GM12878 (cell line): ENCODE measurements around the gene CEP83. TPM values are rescaled to one million over a fixed set of nuclear protein-coding genes. Genes with fewer than 3 reads are reported as not detected.

ENCODE experiments used
- ATAC-seq: fragments of 200-7000 bp; cut with Tn5 transposase; 3 replicates; pipeline ENCODE4 v1.9.1; 2020; ENCODE audit warnings: mild to moderate bottlenecking, moderate library complexity
- BruUV-seq: library from RNA; stranded (reverse); fragments of 400-500 nt; replicated peaks from 2 replicates; lab custom pipeline; 2021; lab: Mats Ljungman, UMichigan
- CTCF ChIA-PET: fragments of 300-600 bp; sonication (Branson Sonifier 250); formaldehyde crosslinking; extraction: SDS; loops from one replicate; lab custom pipeline; 2021; ENCODE audit warnings: inconsistent platforms; lab: Yijun Ruan, JAX
- POLR2A ChIA-PET: fragments of 350-600 bp; formaldehyde crosslinking; extraction: SDS; loops from one replicate; lab custom pipeline; 2021; ENCODE audit warnings: inconsistent platforms; lab: Charles Lee
- RAD21 ChIA-PET: fragments of 300-600 bp; sonication (Branson Sonifier 250); formaldehyde crosslinking; loops from one replicate; lab custom pipeline; 2023; ENCODE audit warnings: antibody characterized with exemption; ENCODE audit not compliant: unreplicated experiment; lab: Charles Lee
- SMC1A ChIA-PET: fragments of 300-600 bp; sonication (Branson Sonifier 250); formaldehyde crosslinking; loops from one replicate; lab custom pipeline; 2023; ENCODE audit not compliant: unreplicated experiment, uncharacterized antibody; lab: Charles Lee
- DNase-seq: peaks from one replicate; pipeline ENCODE4 v3.0.0-alpha.2; 2011; ENCODE audit warnings: low read depth, low spot score
- FAIRE-seq: peaks from 3 replicates; lab custom pipeline; 2011; peaks lifted over from hg19 to GRCh38; lab: Jason Lieb, UNC
- H2AFZ ChIP-seq: 2 replicates; pipeline ENCODE4 v1.6.0; 2011; ENCODE audit warnings: low read depth, low read length, control low read depth; ENCODE audit not compliant: control insufficient read depth
- H3K27ac ChIP-seq: 2 replicates; pipeline ENCODE4 v1.5.1; 2011; ENCODE audit warnings: control low read depth; ENCODE audit not compliant: control insufficient read depth, insufficient read depth
- H3K27me3 ChIP-seq, 2 experiments: replicated peaks in 1 of 2; 2 replicates each; pipeline versions ENCODE4 v1.6.0 to v1.6.1; 2011; ENCODE audit warnings: low read length in 1 of 2; ENCODE audit not compliant: control insufficient read depth in 2 of 2, insufficient read depth in 2 of 2
- H3K36me3 ChIP-seq, 2 experiments: 2 replicates each; pipeline ENCODE4 v1.5.1; 2011; ENCODE audit warnings: low read length in 1 of 2; ENCODE audit not compliant: control insufficient read depth in 2 of 2, insufficient read depth in 2 of 2
- H3K4me1 ChIP-seq: 2 replicates; pipeline ENCODE4 v1.6.1; 2011; ENCODE audit warnings: mild to moderate bottlenecking, low read length, moderate library complexity, mixed read lengths; ENCODE audit not compliant: control insufficient read depth, insufficient read depth
- H3K4me2 ChIP-seq: 2 replicates; pipeline ENCODE4 v1.6.0; 2011; ENCODE audit warnings: control low read depth; ENCODE audit not compliant: control insufficient read depth, insufficient read depth
- H3K4me3 ChIP-seq: fragments of 200-600 bp; sonication (generic); 2 replicates; pipeline ENCODE4 v1.5.1; 2016
- H3K79me2 ChIP-seq: 2 replicates; pipeline ENCODE4 v1.6.0; 2011; ENCODE audit warnings: low read length; ENCODE audit not compliant: control insufficient read depth, insufficient read depth
- H3K9ac ChIP-seq: 2 replicates; pipeline ENCODE4 v1.8.0; 2011; ENCODE audit warnings: low read length, control low read depth, mixed read lengths; ENCODE audit not compliant: control insufficient read depth, insufficient read depth
- H3K9me3 ChIP-seq: replicated peaks from 3 replicates; pipeline ENCODE4 v1.5.1; 2011; ENCODE audit warnings: mild to moderate bottlenecking, low read length; ENCODE audit not compliant: control insufficient read depth, insufficient read depth
- H4K20me1 ChIP-seq: 2 replicates; pipeline ENCODE4 v1.6.0; 2011; ENCODE audit not compliant: control insufficient read depth, insufficient read depth
- CBX3 ChIP-seq: fragments of 200-600 bp; sonication (generic); IDR thresholded peaks from 2 replicates; pipeline ENCODE4 v1.6.1; 2016; ENCODE audit warnings: low read depth, borderline replicate concordance
- CHD1 ChIP-seq: IDR thresholded peaks from 2 replicates; pipeline ENCODE4 v1.6.1; 2012; ENCODE audit warnings: low read depth, low read length, improper control_type of control experiment
- MLLT1 ChIP-seq: fragments of 450-650 bp; IDR thresholded peaks from 2 replicates; pipeline ENCODE4 v1.6.1; 2016; ENCODE audit warnings: mild to moderate bottlenecking
- NR2C2 ChIP-seq: IDR thresholded peaks from 2 replicates; pipeline ENCODE4 v1.6.1; 2011; ENCODE audit warnings: borderline replicate concordance, low read depth; ENCODE audit not compliant: control insufficient read depth, insufficient read length
- PML ChIP-seq: IDR thresholded peaks from 2 replicates; pipeline ENCODE4 v1.6.1; 2012; ENCODE audit warnings: low read length, inconsistent platforms
- RELA ChIP-seq: fragments of 450-650 bp; IDR thresholded peaks from 2 replicates; pipeline ENCODE4 v1.8.0; 2014; ENCODE audit warnings: borderline replicate concordance; ENCODE audit not compliant: partially characterized antibody
- RELB ChIP-seq: fragments of 450-650 bp; IDR thresholded peaks from 2 replicates; pipeline ENCODE4 v1.6.1; 2017; ENCODE audit warnings: low read depth, mild to moderate bottlenecking, moderate library complexity
- SMARCA5 ChIP-seq: fragments of 450-650 bp; IDR thresholded peaks from 2 replicates; pipeline ENCODE4 v1.6.1; 2017; ENCODE audit warnings: mild to moderate bottlenecking
- TCF12 ChIP-seq: IDR thresholded peaks from 2 replicates; pipeline ENCODE4 v1.6.1; 2011; ENCODE audit warnings: low read depth, mild to moderate bottlenecking, low read length
- ZBTB40 ChIP-seq: fragments of 450-650 bp; IDR thresholded peaks from 2 replicates; pipeline ENCODE4 v1.6.1; 2016; ENCODE audit warnings: mild to moderate bottlenecking, moderate library complexity, borderline replicate concordance
- ZSCAN29 ChIP-seq: fragments of 450-650 bp; IDR thresholded peaks from 2 replicates; pipeline ENCODE4 v1.6.1; 2017; ENCODE audit warnings: mild to moderate bottlenecking, moderate library complexity
- WGBS: methylation state at CpG from one replicate; pipeline ENCODE4 v1.1.6; 2016; ENCODE audit warnings: low lambda C conversion rate; ENCODE audit not compliant: insufficient replicate concordance, insufficient coverage; ENCODE audit errors: missing lambda C conversion rate; 5-methylcytosine and 5-hydroxymethylcytosine counted together
- in situ Hi-C: fragments of 300-500 bp; cut with MboI; formaldehyde crosslinking; loops from 9 replicates; pipeline ENCODE4 v1.14.3; 2018; ENCODE audit warnings: mixed read lengths
- intact Hi-C: fragments of 100-400 bp; cut with micrococcal nuclease; formaldehyde crosslinking; loops from one replicate; pipeline ENCODE4 v1.14.2; 2022; ENCODE audit not compliant: unreplicated experiment
- polyA plus RNA-seq, 11 experiments: library from polyadenylated mRNA; depleted of rRNA in 4 of 11; unstranded in 6 of 11; stranded (reverse) in 5 of 11; fragments of >200 nt; fragmentation: Nextera tagmentation in 4 of 11; fragmentation: Illumina TruSeq in 1 of 11; extraction: Ambion mirVana in 4 of 11; extraction: Trizol in 1 of 11; gene quantifications; 1 replicate in 1 of 11; 2 replicates in 10 of 11; pipeline versions ENCODE4 v1.2.1 to v1.2.3, GENCODE V29; 2011 to 2016; ENCODE audit warnings: inconsistent platforms in 2 of 11, missing spikeins in 2 of 11, low read depth in 1 of 11
- total RNA-seq, 4 experiments: library from RNA; depleted of rRNA in 3 of 4; stranded (reverse); fragments of >200 nt in 3 of 4; fragmentation: Illumina TruSeq in 1 of 4; extraction: Trizol in 1 of 4; gene quantifications; 2 replicates each; pipeline versions ENCODE4 v1.2.1 to v1.2.3, GENCODE V29; 2013 to 2021
- TF ChIP-seq, protein P1 (sequence below): fragments of 450-650 bp; formaldehyde crosslinking; IDR thresholded peaks from 2 replicates; pipeline ENCODE4 v1.4.0; 2022; ENCODE audit warnings: mild to moderate bottlenecking, moderate library complexity

The CEP83 gene
- total and polyA plus RNA-seq, 10 of the 15 experiments (the other 5 are each of a cell fraction or from before 2014, with no cell fraction given) = 4.3 to 39.0 (median 22.5) TPM

- intact Hi-C loops = no loop called here
Measured at GRCh38 chr12:94290353-94290752, 169.3 kb downstream of the CEP83 start.

More at GRCh38 chr12:94290353-94290752, 169.3 kb downstream of the CEP83 start:
- H3K36me3 ChIP-seq = peaks cover 2 to 14% of the 10 kb centered on the region in 2 experiments; a peak in 3 of 4 replicates
- DNase-seq = no peak
- peak; percentile 21; the same call in 1 of the 3 replicates for ATAC-seq
- H3K9me3 ChIP-seq = no peaks in the 10 kb centered on the region
- no peaks in the 10 kb centered on the region for H3K79me2 ChIP-seq
- SMC1A ChIA-PET = interaction anchor here (0.6 to 2.2 kb wide), 9 partner anchors 14 to 164 kb away, joined by 3 to 11 read pairs (median 4); no protein-coding TSS in a partner anchor
- H3K27ac ChIP-seq = no peak overlapping the region
- no peak for FAIRE-seq
- no peak overlapping the region for H2AFZ ChIP-seq
- CTCF ChIA-PET = interaction anchor here (0.6 to 1.6 kb wide), 5 partner anchors 8 to 134 kb away, joined by 3 to 6 read pairs (median 4); no protein-coding TSS in a partner anchor
- in situ Hi-C loops = no loop called here
- no TSS peak for BruUV-seq
- TF ChIP-seq ZSCAN29 (no peak), RELA (no peak), CHD1 (no peak), CBX3 (no peak), TCF12 (no peak), SMARCA5 (no peak), NR2C2 (no peak), RELB (no peak), ZBTB40 (no peak), PML (no peak), MLLT1 (no peak)
- TF ChIP-seq, protein P1, sequence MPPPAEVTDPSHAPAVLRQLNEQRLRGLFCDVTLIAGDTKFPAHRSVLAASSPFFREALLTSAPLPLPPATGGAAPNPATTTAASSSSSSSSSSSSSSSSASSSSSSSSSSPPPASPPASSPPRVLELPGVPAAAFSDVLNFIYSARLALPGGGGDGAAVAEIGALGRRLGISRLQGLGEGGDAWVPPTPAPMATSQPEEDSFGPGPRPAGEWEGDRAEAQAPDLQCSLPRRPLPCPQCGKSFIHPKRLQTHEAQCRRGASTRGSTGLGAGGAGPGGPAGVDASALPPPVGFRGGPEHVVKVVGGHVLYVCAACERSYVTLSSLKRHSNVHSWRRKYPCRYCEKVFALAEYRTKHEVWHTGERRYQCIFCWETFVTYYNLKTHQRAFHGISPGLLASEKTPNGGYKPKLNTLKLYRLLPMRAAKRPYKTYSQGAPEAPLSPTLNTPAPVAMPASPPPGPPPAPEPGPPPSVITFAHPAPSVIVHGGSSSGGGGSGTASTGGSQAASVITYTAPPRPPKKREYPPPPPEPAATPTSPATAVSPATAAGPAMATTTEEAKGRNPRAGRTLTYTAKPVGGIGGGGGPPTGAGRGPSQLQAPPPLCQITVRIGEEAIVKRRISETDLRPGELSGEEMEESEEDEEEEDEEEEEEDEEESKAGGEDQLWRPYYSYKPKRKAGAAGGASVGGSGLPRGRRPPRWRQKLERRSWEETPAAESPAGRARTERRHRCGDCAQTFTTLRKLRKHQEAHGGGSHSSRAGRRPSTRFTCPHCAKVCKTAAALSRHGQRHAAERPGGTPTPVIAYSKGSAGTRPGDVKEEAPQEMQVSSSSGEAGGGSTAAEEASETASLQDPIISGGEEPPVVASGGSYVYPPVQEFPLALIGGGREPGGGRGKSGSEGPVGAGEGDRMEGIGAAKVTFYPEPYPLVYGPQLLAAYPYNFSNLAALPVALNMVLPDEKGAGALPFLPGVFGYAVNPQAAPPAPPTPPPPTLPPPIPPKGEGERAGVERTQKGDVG (CRISPR knock-in tag) = no peak
- no peak overlapping the region for H3K9ac ChIP-seq
- 98% methylated on average over 4 of the region's 4 CpGs for WGBS
- H3K4me2 ChIP-seq = no peak overlapping the region
- RAD21 ChIA-PET = interaction anchor here (0.9 kb wide), 1 partner anchor 20 kb away, joined by 4 read pairs; no protein-coding TSS in a partner anchor
- H3K4me1 ChIP-seq = no peaks in the 10 kb centered on the region
- H3K27me3 ChIP-seq = no peaks in the 10 kb centered on the region
- no peak overlapping the region for H3K4me3 ChIP-seq
- POLR2A ChIA-PET = interaction anchor here (1.0 kb wide), 1 partner anchor 14 kb away, joined by 4 read pairs; no protein-coding TSS in a partner anchor
- no peaks in the 10 kb centered on the region for H4K20me1 ChIP-seq
